Hematopoietic multipotent progenitor cell treated with erythropoietin and hydrocortisone succinate and interleukin-3 and kit ligand, for 15 days (in vitro differentiated cells): ENCODE data around the gene EFHD1.
"Not testable (repeated sequence)": the region's sequence is repeated elsewhere in the genome, so short reads cannot be mapped to it uniquely, and the experiment has no call there.

ENCODE experiments used
- DNase-seq: peaks from one replicate; pipeline ENCODE4 v3.0.0-alpha.2; 2015; ENCODE audit warnings: low spot score

Gene EFHD1

GRCh38 chr2:232696609-232697058, 63.2 kb downstream of the EFHD1 start:
- DNase-seq, result no peak

GRCh38 chr2:232697059-232697806, 63.8 kb downstream of the EFHD1 start, which contains the start of gene GIGYF2:
GIGYF2 (plus strand) TSS chr2:232697331; CDS start chr2:232735198, 37,867 bp downstream.
- DNase-seq, result peak; percentile 92

DNA sequence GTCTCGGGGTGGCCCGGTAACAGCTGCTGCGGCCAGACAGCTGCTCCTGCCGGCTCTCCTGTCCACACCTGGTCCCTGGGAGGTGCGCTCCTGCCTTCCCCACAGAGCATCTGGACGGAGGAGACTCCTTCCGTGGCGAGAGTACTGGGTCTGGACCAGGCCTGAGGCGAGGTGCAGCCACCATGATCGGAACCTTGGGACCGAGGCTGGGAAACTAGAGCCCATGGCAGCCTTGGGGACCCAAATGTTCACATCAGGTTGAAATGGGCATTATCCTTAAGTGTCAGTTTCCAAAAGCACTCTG, 64.4 kb downstream of the EFHD1 start:
- DNase-seq, result peak; percentile 47

DNA sequence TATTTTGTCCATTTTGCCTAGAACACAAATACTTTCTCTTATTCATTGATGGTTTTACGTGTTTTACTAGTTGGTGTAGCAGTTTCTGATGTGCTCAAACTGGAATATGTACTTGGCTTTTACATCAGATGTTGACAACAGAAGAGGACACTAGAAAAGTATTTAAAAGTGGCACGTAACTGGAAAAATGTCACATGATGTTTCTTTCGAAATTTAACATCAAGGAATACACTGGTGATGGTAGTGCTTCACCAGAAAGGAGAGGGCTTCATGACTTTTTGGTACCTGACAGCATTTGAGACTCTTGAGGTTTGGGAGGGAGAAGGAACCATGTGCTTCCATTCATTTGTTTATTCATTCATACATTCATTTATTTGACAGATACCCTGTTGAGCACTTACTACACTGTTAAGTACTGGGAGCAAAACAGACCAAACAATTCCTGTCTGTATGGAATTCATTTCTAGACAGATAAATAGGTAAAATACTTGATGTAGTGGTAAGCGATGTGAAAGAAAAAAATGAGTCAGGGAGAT, 65.2 kb downstream of the EFHD1 start:
- DNase-seq, result no peak

- no peak for DNase-seq
Observed at GRCh38 chr2:232699110-232699509, 65.7 kb downstream of the EFHD1 start.

DNA sequence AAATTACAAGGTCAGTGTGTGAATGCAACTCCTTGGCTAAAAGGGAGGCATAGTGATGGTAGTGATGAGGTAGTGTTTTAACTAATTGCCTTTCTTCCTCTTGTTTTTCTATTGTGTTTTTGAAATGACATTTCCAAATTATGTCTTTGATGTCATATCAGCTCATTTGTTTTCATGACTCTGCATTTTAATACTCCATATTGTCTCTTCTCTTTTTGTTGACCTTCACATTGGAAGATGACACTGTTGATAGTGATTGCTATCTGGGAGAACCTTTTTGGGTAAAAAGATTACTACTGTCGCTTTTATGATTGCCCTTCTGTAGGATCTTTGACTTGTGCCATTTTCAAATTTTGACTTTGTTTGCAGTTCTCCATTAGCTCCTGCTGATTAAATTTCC, 66.8 kb downstream of the EFHD1 start:
- DNase-seq, result no peak

DNA sequence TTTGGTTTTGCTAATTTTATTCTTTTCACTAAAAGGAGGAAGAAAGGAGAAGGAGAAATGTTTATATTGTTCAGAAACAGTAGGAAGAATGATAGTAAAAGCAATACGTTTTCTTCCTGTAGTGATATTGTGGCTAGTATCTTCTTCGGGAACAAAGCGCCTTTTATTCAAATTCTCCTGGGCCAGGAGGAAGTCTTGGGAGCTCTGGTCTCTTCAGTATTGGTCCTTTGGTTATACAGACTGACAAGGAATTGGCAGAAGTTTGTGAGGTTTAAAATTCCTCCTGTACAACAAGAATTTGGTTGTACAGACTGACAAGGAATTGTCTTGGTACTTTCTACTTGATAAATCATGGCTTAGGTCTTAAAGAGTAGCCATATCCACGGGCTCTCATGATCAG, 73.7 kb downstream of the EFHD1 start:
- DNase-seq, result no peak

- DNase-seq, result no peak
Observed at GRCh38 chr2:232713505-232713904, 80.1 kb downstream of the EFHD1 start.

- no peak for DNase-seq
Observed at GRCh38 chr2:232714969-232715368, 81.6 kb downstream of the EFHD1 start.

GRCh38 chr2:232720056-232720455, 86.7 kb downstream of the EFHD1 start:
- DNase-seq, result not testable (repeated sequence)

DNA sequence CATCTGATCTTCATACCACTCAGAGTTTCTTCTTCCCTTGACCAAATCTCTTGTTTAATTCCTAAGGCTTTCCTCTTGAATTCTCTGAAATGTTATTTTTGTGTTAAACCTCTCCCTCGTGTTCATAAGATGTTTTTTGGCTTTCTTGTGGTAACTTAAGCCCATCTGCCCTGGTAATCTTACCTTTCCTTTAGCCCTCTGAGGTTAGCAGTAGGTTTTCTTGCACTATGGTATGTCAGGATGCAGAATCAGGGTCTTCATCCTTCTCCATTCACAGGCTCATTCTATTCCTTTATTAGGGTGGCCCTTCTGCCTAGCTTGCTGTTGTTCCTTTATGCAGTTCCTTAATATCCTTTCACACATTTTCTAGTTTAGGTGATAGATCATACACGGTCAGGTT, 87.9 kb downstream of the EFHD1 start:
- no peak for DNase-seq

GRCh38 chr2:232721882-232722281, 88.5 kb downstream of the EFHD1 start:
- no peak for DNase-seq

DNA sequence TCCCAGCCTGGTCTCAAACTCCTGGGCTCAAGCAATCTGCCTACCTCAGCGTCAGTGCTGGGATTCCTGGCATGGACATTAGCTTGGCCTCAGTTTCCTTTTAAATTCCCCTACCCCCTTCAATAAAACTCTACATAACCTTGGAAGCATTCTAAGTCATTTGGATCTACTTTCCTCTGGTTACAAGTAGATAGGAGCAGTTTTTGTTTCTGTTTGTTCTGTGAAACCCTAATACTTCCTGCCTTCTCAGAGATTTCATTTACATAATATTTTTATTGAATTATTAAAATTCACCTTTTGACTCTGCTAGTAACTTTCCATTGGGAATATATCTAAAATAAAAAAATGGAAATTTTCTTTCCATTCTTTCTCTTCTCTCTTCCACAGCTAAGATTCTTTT, 89.6 kb downstream of the EFHD1 start:
- DNase-seq, result no peak

- DNase-seq, result no peak
Observed at GRCh38 chr2:232728785-232729184, 95.4 kb downstream of the EFHD1 start.

DNA sequence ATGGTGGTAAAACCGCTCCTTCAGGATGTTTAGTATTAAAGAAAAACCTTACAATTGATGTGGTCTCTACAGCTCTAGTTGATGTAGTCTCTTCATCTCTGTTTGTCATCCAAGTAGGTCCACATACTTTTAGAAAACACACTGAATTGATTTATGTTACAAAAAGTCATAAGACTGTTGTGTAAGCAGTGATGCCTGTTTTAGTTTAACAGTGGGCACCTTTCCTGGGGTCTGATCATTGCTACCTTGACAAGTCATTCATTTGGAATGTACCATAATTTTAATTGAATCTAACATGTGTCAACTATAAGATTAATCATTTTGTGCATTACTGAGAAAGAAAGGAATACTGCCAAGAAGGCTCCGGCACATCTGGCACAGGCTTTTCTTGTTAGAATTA, 98.1 kb downstream of the EFHD1 start:
- DNase-seq, result no peak
